K562 (cell line): ENCODE measurements around the gene TOX3. TPM values are rescaled to one million over a fixed set of nuclear protein-coding genes. Genes with fewer than 3 reads are reported as not detected.

Experiments
- ATAC-seq: fragments of 200-7000 bp; cut with Tn5 transposase; 3 replicates; pipeline ENCODE4 v1.9.1; 2020; ENCODE audit warnings: moderate library complexity
- BruUV-seq: library from RNA; stranded (reverse); fragments of 400-500 nt; replicated peaks from 2 replicates; lab custom pipeline; 2021; lab: Mats Ljungman, UMichigan
- CTCF ChIA-PET: fragments of 300-600 bp; formaldehyde crosslinking; extraction: SDS; loops from one replicate; lab custom pipeline; 2021; ENCODE audit warnings: low intra/inter-chr PET ratio; lab: Yijun Ruan, JAX
- POLR2A ChIA-PET: fragments of 300-600, 350-650 bp; sonication (Branson Sonifier 250); formaldehyde crosslinking; extraction: SDS; loops from one replicate; lab custom pipeline; 2021; ENCODE audit warnings: antibody characterized with exemption, inconsistent platforms; lab: Yijun Ruan, JAX
- DNase-seq, 4 experiments: peaks; one replicate each; pipeline versions ENCODE4 v3.0.0 to v3.0.0-alpha.2; 2011 to 2018; ENCODE audit warnings: low spot score in 3 of 4, mixed read lengths in 3 of 4; ENCODE audit errors: extremely low read depth in 1 of 4
- FAIRE-seq: peaks from 2 replicates; lab custom pipeline; 2011; peaks lifted over from hg19 to GRCh38; lab: Jason Lieb, UNC
- H2AFZ ChIP-seq: 2 replicates; pipeline ENCODE4 v1.6.0; 2011; ENCODE audit warnings: low read depth, low read length, control low read depth, inconsistent platforms
- H3K27ac ChIP-seq: fragments of 200-600 bp; 3 replicates; pipeline ENCODE4 v1.8.0; 2011; ENCODE audit warnings: low read depth, mild to moderate bottlenecking, control low read depth, inconsistent platforms, low read length, moderate library complexity, mixed read lengths; ENCODE audit errors: extremely low read depth
- H3K27me3 ChIP-seq, 2 experiments: fragments of 300-600 bp in 1 of 2; 2 replicates in 1 of 2; 3 replicates in 1 of 2; pipeline versions ENCODE4 v1.6.0 to v1.8.0; 2011; ENCODE audit warnings: inconsistent platforms in 2 of 2, low read length in 2 of 2, mild to moderate bottlenecking in 1 of 2, mixed read lengths in 1 of 2, moderate library complexity in 1 of 2; ENCODE audit not compliant: control insufficient read depth in 2 of 2, insufficient read depth in 2 of 2
- H3K36me3 ChIP-seq: fragments of 300-600 bp; 3 replicates; pipeline ENCODE4 v1.8.0; 2011; ENCODE audit warnings: mild to moderate bottlenecking, low read length, inconsistent platforms; ENCODE audit not compliant: control insufficient read depth, insufficient read depth
- H3K4me1 ChIP-seq, 2 experiments: fragments of 200-600 bp in 1 of 2; replicated peaks in 1 of 2; 2 replicates in 1 of 2; 3 replicates in 1 of 2; pipeline versions ENCODE4 v1.5.1 to v1.8.0; 2011; ENCODE audit warnings: inconsistent platforms in 2 of 2, low read length in 2 of 2, mild to moderate bottlenecking in 1 of 2, mixed read lengths in 1 of 2, moderate library complexity in 1 of 2; ENCODE audit not compliant: control insufficient read depth in 2 of 2, insufficient read depth in 2 of 2
- H3K4me2 ChIP-seq: 2 replicates; pipeline ENCODE4 v1.6.1; 2011; ENCODE audit warnings: low read length, control low read depth, inconsistent platforms, mixed read lengths; ENCODE audit not compliant: insufficient read depth
- H3K4me3 ChIP-seq: fragments of 200-600 bp; sonication (generic), shearing (Covaris generic); 2 replicates; pipeline ENCODE4 v1.5.1; 2016; ENCODE audit warnings: control low read depth, inconsistent platforms
- H3K79me2 ChIP-seq: fragments of 200-600 bp; 3 replicates; pipeline ENCODE4 v1.8.0; 2011; ENCODE audit warnings: low read length, inconsistent platforms; ENCODE audit not compliant: control insufficient read depth, insufficient read depth
- H3K9ac ChIP-seq, 2 experiments: 2 replicates each; pipeline versions ENCODE4 v1.6.0 to v1.6.1; 2011; ENCODE audit warnings: low read depth in 2 of 2, low read length in 2 of 2, control low read depth in 1 of 2, inconsistent platforms in 1 of 2, mild to moderate bottlenecking in 1 of 2, mixed read lengths in 1 of 2; ENCODE audit not compliant: insufficient read depth in 1 of 2
- H3K9me1 ChIP-seq: one replicate; pipeline ENCODE4 v1.6.0; 2011; ENCODE audit warnings: inconsistent platforms, mild to moderate bottlenecking, low read length, moderate library complexity; ENCODE audit not compliant: control insufficient read depth, insufficient read depth
- H3K9me3 ChIP-seq: replicated peaks from 2 replicates; pipeline ENCODE4 v1.5.1; 2011; ENCODE audit warnings: low read depth, low read length, inconsistent platforms; ENCODE audit not compliant: control insufficient read depth, insufficient read depth
- H4K20me1 ChIP-seq: replicated peaks from 2 replicates; pipeline ENCODE4 v1.6.1; 2011; ENCODE audit warnings: low read length, inconsistent platforms, mixed read lengths; ENCODE audit not compliant: control insufficient read depth, insufficient read depth
- BRD9 ChIP-seq: fragments of 450-650 bp; IDR thresholded peaks from 2 replicates; pipeline ENCODE4 v1.6.1; 2018; ENCODE audit warnings: low read depth; ENCODE audit not compliant: partially characterized antibody
- HIVEP1 ChIP-seq: fragments of 250-450 bp; sonication (Bioruptor Pico); IDR thresholded peaks from 2 replicates; pipeline ENCODE4 v1.4.0; 2020; ENCODE audit warnings: mild to moderate bottlenecking
- KDM2B ChIP-seq: fragments of 250-450 bp; sonication (Bioruptor Pico); IDR thresholded peaks from 2 replicates; pipeline ENCODE4 v1.8.0; 2021; ENCODE audit warnings: mild to moderate bottlenecking, moderate library complexity
- KLF16 ChIP-seq: IDR thresholded peaks from 2 replicates; pipeline ENCODE4 v1.6.1; 2016; ENCODE audit warnings: antibody characterized with exemption
- RAD21 ChIP-seq, 2 experiments: fragments of 250-450 bp in 1 of 2; fragments of 450-650 bp in 1 of 2; sonication (Bioruptor Pico) in 1 of 2; formaldehyde crosslinking in 1 of 2; IDR thresholded peaks in 1 of 2; conservative IDR thresholded peaks in 1 of 2; 2 replicates each; pipeline versions ENCODE4 v1.4.0 to v1.8.0; 2020 to 2022; ENCODE audit warnings: mild to moderate bottlenecking in 2 of 2, moderate library complexity in 1 of 2
- SIX5 ChIP-seq, 2 experiments: IDR thresholded peaks; 2 replicates each; pipeline ENCODE4 v1.6.1; 2011; ENCODE audit warnings: low read length in 2 of 2, borderline replicate concordance in 1 of 2, low read depth in 1 of 2, mild to moderate bottlenecking in 1 of 2, moderate library complexity in 1 of 2; ENCODE audit not compliant: insufficient read depth in 1 of 2
- TAF9B ChIP-seq: fragments of 450-650 bp; IDR thresholded peaks from 2 replicates; pipeline ENCODE4 v1.6.1; 2018; ENCODE audit warnings: mild to moderate bottlenecking; ENCODE audit not compliant: partially characterized antibody
- TOE1 ChIP-seq, 2 experiments: fragments of 450-650 bp in 1 of 2; sonication (generic) in 1 of 2; formaldehyde crosslinking in 1 of 2; IDR thresholded peaks; 2 replicates each; pipeline versions ENCODE4 v1.7.1 to v1.8.0; 2016 to 2022; ENCODE audit warnings: borderline replicate concordance in 2 of 2, mild to moderate bottlenecking in 2 of 2, antibody characterized with exemption in 1 of 2, inconsistent platforms in 1 of 2, low read depth in 1 of 2, missing genetic modification reagents in 1 of 2, moderate library complexity in 1 of 2
- WHSC1 ChIP-seq: IDR thresholded peaks from one replicate; pipeline ENCODE4 v1.6.1; 2012; ENCODE audit warnings: low read length, control low read depth, inconsistent platforms
- ZNF644 ChIP-seq: fragments of 200-800 bp; sonication (Bioruptor generic); IDR thresholded peaks from 2 replicates; pipeline ENCODE4 v1.6.1; 2016; ENCODE audit warnings: low read depth, missing genetic modification characterization, missing compliant biosample characterization
- ZSCAN32 ChIP-seq: fragments of 450-650 bp; formaldehyde crosslinking; IDR thresholded peaks from 2 replicates; pipeline ENCODE4 v1.4.0; 2020; ENCODE audit warnings: mild to moderate bottlenecking, moderate library complexity
- WGBS: fragments of 100-300 bp; shearing (Covaris generic); methylation state at CpG from one replicate; pipeline ENCODE4 v1.1.6; 2016; ENCODE audit warnings: low coverage, mixed read lengths; ENCODE audit not compliant: insufficient coverage; ENCODE audit errors: missing lambda C conversion rate; 5-methylcytosine and 5-hydroxymethylcytosine counted together
- in situ Hi-C: fragments of 300-500 bp; cut with MboI; formaldehyde crosslinking; loops from 4 replicates; pipeline ENCODE4 v1.15.0; 2018; ENCODE audit warnings: inconsistent platforms, mixed read lengths
- intact Hi-C: fragments of 100-400 bp; cut with micrococcal nuclease; formaldehyde crosslinking; loops from 2 replicates; pipeline ENCODE4 v1.14.2; 2022
- polyA plus RNA-seq, 8 experiments: library from polyadenylated mRNA; depleted of rRNA in 4 of 8; stranded (reverse) in 5 of 8; unstranded in 3 of 8; fragments of >200 nt; fragmentation: Nextera tagmentation in 2 of 8; fragmentation: Illumina TruSeq in 1 of 8; extraction: Ambion mirVana in 2 of 8; extraction: Trizol in 1 of 8; gene quantifications; 2 replicates each; pipeline versions ENCODE4 v1.2.1 to v1.2.3, GENCODE V29; 2011 to 2014; ENCODE audit warnings: inconsistent platforms in 1 of 8, missing spikeins in 1 of 8
- total RNA-seq, 7 experiments: library from RNA; depleted of rRNA in 6 of 7; stranded (reverse); fragments of >200 nt in 6 of 7; fragmentation: Illumina TruSeq in 2 of 7; extraction: Trizol in 2 of 7; gene quantifications; 2 replicates each; pipeline versions ENCODE4 v1.2.1 to v1.2.3, GENCODE V29; 2011 to 2021; ENCODE audit warnings: low replicate concordance in 1 of 7
- TF ChIP-seq, protein P1 (sequence below): fragments of 450-650 bp; formaldehyde crosslinking; IDR thresholded peaks from 2 replicates; pipeline ENCODE4 v1.4.0; 2022; ENCODE audit warnings: missing genetic modification characterization
- TF ChIP-seq, protein P2 (sequence below): sonication (generic); IDR thresholded peaks from 2 replicates; pipeline ENCODE4 v1.6.1; 2016
- TF ChIP-seq, protein P3 (sequence below): sonication (generic); formaldehyde crosslinking; IDR thresholded peaks from 2 replicates; pipeline ENCODE4 v1.8.1; 2023; ENCODE audit warnings: mild to moderate bottlenecking, missing genetic modification reagents, moderate library complexity
- TF ChIP-seq, protein P4 (sequence below): fragments of 200-800 bp; sonication (Bioruptor generic); IDR thresholded peaks from 2 replicates; pipeline ENCODE4 v1.6.1; 2017; ENCODE audit warnings: missing genetic modification characterization, missing compliant biosample characterization

Gene TOX3
- total and polyA plus RNA-seq, 9 of the 15 experiments (the other 6 are each of a cell fraction or from before 2014, with no cell fraction given), result not detected

DNA sequence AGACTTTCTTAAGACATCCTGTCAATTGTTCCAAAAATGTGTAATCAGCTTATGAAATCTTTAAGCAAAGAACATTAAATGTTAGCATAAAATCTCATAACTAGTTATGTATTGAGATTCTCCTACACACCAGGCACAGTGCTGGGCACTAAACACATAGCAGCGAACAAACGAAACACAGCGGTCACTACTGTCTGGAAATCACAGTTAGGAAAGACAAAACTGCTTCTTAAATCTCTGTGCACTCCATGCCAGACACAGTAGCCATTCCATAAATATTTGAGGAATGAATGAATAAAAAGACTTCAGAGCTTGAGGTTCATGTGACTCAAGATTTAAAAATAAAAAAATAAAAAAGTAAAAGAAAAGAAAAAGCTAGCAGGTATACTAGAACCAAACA, 20.1 kb downstream of the TOX3 start (continued):
- TF ChIP-seq, protein P1, sequence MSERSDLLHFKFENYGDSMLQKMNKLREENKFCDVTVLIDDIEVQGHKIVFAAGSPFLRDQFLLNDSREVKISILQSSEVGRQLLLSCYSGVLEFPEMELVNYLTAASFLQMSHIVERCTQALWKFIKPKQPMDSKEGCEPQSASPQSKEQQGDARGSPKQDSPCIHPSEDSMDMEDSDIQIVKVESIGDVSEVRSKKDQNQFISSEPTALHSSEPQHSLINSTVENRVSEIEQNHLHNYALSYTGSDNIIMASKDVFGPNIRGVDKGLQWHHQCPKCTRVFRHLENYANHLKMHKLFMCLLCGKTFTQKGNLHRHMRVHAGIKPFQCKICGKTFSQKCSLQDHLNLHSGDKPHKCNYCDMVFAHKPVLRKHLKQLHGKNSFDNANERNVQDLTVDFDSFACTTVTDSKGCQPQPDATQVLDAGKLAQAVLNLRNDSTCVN (CRISPR knock-in tag), result no peak
- no peak for TF ChIP-seq BRD9

DNA sequence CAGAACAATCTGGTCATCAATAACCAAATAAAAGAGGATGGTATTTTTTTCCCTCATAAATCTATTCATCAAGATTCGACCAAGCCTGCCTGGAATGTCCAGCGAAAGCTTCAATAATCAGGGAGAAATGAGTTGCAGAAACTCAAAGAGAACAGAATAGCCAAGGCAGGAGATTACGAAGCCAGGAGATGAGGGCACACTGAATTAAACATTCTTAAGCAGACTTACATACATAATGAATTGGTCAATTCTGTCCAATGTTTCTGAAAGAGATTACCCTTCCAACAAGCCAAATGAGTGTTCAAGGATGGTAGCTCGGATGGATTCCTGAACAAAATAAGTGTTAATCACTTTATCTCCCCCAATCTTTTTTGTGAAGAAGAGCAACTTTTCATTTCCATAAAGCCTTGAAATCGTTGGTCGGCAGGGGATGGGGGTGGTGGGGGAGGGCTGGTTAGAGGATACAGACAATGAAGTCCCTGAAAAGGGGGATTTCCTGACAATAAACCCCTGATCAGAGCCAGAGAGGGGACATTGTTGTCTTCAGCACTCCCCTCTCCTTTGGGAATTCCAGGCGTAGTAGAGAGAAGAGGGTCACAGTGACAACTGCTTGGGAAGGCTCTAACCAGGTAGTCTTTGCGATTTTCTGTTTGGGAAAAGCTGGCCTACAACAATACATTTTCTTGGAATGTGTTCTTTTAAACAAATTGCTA, 20.7 kb downstream of the TOX3 start:
- intact Hi-C loops (no loop called here), in situ Hi-C loops (no loop called here)
- H3K9ac ChIP-seq, result no peak overlapping the region
- POLR2A ChIA-PET, result no interaction called here
- WGBS, result 2% methylated on average over 8 of the region's 8 CpGs
- H3K4me3 ChIP-seq, result no peak overlapping the region
- no peaks in the 10 kb centered on the region for H3K79me2 ChIP-seq
- FAIRE-seq, result no peak
- no peaks in the 10 kb centered on the region for H3K27me3 ChIP-seq
- no peak overlapping the region for H3K4me2 ChIP-seq
- H3K9me3 ChIP-seq, result no peaks in the 10 kb centered on the region
- ATAC-seq, result no peak
- no peaks in the 10 kb centered on the region for H3K9me1 ChIP-seq
- H4K20me1 ChIP-seq, result no peaks in the 10 kb centered on the region
- no peak for DNase-seq
- H3K4me1 ChIP-seq, result no peaks in the 10 kb centered on the region
- no peak overlapping the region for H3K27ac ChIP-seq
- H3K36me3 ChIP-seq, result no peaks in the 10 kb centered on the region
- BruUV-seq, result no TSS peak
- CTCF ChIA-PET, result no interaction called here
- no peak overlapping the region for H2AFZ ChIP-seq
- TF ChIP-seq KLF16 (no peak), ZSCAN32 (CRISPR knock-in tag) (no peak), RAD21 (CRISPR knock-in tag; conservative IDR thresholded peaks at IDR 0.05 in 1 of 2, IDR thresholded peaks at IDR 0.05 in 1 of 2) (no peak), ZNF644 (tag) (no peak), KDM2B (CRISPR knock-in tag) (no peak), TOE1 (IDR thresholded peaks at IDR 0.05; ENCODE audit: borderline replicate concordance) (no peak), TOE1 (CRISPR knock-in tag; IDR thresholded peaks at IDR 0.05; ENCODE audit: borderline replicate concordance, low read depth) (no peak), HIVEP1 (no peak), WHSC1 (no peak), SIX5 (IDR thresholded peaks at IDR 0.05; ENCODE audit: borderline replicate concordance in 1 of 2, insufficient read depth in 1 of 2, low read depth in 1 of 2, low read length in 2 of 2) (no peak), TAF9B (no peak)
- TF ChIP-seq, protein P2, sequence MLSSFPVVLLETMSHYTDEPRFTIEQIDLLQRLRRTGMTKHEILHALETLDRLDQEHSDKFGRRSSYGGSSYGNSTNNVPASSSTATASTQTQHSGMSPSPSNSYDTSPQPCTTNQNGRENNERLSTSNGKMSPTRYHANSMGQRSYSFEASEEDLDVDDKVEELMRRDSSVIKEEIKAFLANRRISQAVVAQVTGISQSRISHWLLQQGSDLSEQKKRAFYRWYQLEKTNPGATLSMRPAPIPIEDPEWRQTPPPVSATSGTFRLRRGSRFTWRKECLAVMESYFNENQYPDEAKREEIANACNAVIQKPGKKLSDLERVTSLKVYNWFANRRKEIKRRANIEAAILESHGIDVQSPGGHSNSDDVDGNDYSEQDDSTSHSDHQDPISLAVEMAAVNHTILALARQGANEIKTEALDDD, result no peak
- TF ChIP-seq, protein P3, sequence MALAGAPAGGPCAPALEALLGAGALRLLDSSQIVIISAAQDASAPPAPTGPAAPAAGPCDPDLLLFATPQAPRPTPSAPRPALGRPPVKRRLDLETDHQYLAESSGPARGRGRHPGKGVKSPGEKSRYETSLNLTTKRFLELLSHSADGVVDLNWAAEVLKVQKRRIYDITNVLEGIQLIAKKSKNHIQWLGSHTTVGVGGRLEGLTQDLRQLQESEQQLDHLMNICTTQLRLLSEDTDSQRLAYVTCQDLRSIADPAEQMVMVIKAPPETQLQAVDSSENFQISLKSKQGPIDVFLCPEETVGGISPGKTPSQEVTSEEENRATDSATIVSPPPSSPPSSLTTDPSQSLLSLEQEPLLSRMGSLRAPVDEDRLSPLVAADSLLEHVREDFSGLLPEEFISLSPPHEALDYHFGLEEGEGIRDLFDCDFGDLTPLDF (CRISPR knock-in tag), result no peak
- TF ChIP-seq, protein P4, sequence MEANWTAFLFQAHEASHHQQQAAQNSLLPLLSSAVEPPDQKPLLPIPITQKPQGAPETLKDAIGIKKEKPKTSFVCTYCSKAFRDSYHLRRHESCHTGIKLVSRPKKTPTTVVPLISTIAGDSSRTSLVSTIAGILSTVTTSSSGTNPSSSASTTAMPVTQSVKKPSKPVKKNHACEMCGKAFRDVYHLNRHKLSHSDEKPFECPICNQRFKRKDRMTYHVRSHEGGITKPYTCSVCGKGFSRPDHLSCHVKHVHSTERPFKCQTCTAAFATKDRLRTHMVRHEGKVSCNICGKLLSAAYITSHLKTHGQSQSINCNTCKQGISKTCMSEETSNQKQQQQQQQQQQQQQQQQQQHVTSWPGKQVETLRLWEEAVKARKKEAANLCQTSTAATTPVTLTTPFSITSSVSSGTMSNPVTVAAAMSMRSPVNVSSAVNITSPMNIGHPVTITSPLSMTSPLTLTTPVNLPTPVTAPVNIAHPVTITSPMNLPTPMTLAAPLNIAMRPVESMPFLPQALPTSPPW (CRISPR knock-in tag), result no peak
